PC-9 (cell line): ENCODE data around the gene GABRA4.

Experiments
- EZH2 ChIP-seq: fragments of 200-600 bp; sonication (generic); IDR thresholded peaks from 2 replicates; pipeline ENCODE4 v1.8.0; 2017; ENCODE audit warnings: antibody characterized with exemption, low read depth
- TF ChIP-seq, protein P1 (sequence below): fragments of 200-600 bp; sonication (generic); conservative IDR thresholded peaks from 2 replicates; pipeline ENCODE4 v1.6.1; 2017; ENCODE audit warnings: mixed run types, antibody characterized with exemption, mild to moderate bottlenecking, moderate library complexity

DNA sequence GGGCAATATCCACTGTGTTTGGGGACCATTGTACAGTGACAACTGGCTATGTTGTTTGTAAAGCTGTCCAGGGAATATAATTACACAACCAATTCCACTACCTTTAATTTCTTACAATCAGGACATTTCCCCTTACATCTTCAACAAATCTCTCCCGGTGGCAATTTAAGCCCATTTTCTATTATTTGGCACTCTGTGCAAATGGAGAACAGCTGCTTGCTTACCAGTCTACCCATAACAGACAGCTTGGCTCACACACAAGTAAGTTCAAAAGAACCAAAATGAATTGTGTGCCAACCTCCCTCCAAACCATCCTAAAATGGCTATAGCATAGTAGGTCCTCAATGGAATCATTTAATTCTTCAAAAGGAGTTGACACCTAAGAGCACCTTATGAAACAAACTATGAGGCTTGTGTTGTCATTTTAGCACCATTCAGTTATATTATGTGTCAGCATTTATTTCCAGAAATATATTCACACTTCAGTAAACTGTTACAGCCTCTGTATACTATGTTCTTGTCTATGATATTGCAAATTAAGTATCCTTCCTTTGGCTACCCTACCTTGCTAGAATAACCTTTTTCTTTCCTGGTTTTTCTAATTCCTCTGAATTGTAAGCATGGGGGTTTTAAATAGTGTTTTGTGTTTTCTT lies 18.4 kb downstream of the GABRA4 start:
- TF ChIP-seq, protein P1, sequence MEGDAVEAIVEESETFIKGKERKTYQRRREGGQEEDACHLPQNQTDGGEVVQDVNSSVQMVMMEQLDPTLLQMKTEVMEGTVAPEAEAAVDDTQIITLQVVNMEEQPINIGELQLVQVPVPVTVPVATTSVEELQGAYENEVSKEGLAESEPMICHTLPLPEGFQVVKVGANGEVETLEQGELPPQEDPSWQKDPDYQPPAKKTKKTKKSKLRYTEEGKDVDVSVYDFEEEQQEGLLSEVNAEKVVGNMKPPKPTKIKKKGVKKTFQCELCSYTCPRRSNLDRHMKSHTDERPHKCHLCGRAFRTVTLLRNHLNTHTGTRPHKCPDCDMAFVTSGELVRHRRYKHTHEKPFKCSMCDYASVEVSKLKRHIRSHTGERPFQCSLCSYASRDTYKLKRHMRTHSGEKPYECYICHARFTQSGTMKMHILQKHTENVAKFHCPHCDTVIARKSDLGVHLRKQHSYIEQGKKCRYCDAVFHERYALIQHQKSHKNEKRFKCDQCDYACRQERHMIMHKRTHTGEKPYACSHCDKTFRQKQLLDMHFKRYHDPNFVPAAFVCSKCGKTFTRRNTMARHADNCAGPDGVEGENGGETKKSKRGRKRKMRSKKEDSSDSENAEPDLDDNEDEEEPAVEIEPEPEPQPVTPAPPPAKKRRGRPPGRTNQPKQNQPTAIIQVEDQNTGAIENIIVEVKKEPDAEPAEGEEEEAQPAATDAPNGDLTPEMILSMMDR, result no peak
- no peak for TF ChIP-seq EZH2
